Measurements from ENCODE around the gene SLC38A9.

The SLC38A9 gene

DNA sequence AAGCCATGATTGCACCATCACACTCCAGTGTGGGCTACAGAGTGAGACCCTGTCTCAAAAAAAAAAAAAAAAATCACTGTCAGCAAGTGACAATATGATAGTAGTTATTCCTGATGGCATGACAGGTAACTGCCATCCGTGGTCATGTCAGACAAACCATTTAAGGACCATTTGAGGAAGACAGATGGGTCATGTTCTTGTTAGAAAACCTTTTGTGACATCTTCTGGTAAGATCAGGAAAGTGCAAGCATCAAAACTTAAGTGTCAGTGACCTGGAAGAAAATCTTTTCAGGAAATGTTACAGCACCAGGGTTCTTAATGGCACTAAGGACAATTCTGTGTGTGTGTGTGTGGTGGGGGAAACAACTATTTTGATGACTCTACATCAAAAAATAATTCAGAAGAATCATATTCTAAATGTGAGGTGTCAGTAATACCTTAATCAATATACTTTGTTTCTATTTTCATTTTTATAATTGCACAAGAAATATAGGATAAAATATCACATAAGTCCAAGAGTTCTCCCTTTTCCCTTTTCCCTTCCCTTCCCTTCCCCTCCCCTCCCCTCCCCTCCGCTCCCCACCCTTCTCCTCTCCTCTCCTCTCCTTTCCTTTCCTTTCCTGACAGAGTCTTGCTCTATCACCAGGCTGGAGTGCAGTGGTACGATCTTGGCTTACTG is 17.8 kb downstream of the SLC38A9 start:
- H3K27me3 ChIP-seq, result no peaks in the 10 kb centered on the region
- no peaks in the 10 kb centered on the region for H3K4me1 ChIP-seq (ENCODE audit: control insufficient read depth in 1 of 2, insufficient read depth in 1 of 2, low read depth in 1 of 2, low read length in 1 of 2)
- H3K4me3 ChIP-seq (ENCODE audit: low read depth in 1 of 2, low read length in 1 of 2), result no peak overlapping the region
- no peaks in the 10 kb centered on the region for H3K9me3 ChIP-seq
- H3K27ac ChIP-seq, result no peak overlapping the region
- TF ChIP-seq, protein P1, sequence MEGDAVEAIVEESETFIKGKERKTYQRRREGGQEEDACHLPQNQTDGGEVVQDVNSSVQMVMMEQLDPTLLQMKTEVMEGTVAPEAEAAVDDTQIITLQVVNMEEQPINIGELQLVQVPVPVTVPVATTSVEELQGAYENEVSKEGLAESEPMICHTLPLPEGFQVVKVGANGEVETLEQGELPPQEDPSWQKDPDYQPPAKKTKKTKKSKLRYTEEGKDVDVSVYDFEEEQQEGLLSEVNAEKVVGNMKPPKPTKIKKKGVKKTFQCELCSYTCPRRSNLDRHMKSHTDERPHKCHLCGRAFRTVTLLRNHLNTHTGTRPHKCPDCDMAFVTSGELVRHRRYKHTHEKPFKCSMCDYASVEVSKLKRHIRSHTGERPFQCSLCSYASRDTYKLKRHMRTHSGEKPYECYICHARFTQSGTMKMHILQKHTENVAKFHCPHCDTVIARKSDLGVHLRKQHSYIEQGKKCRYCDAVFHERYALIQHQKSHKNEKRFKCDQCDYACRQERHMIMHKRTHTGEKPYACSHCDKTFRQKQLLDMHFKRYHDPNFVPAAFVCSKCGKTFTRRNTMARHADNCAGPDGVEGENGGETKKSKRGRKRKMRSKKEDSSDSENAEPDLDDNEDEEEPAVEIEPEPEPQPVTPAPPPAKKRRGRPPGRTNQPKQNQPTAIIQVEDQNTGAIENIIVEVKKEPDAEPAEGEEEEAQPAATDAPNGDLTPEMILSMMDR (IDR thresholded peaks at IDR 0.05), result no peak
- no peaks in the 10 kb centered on the region for H3K36me3 ChIP-seq

DNA sequence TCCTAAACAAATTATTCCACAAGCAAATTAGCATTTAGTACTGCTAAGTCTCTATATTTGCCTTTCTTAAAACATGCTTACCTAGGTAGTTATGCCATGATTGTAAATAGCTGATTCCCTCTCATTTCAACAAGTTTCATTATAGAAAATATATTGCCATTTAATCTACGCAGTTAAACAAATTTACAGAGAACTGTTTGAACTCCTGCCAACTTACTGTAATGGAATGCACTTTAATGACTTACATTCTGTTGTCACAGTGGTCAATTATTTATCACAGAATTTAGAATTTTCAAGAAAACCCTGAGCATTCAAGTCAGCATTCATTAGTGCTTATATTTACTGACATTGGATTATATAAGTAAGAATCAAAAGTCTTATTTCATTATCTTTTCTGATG is 19.6 kb downstream of the SLC38A9 start:
- TF ChIP-seq, protein P1 (IDR thresholded peaks at IDR 0.05), result no peak
- no peaks in the 10 kb centered on the region for H3K9me3 ChIP-seq

DNA sequence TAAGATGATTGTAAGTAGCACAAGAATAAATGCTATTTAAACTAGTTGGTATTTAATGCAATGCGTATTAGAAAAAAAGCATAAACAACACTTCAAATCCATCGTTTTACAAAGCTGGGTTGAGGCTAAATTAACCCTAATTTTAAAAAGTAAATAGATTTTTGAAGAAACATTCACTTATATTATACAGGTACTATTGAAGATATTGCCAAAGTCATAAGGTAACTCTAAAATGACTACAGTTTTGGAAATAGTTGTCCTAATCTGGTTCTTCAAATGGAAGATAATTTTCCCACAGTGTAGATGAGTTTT is 20.1 kb downstream of the SLC38A9 start:
- Histone ChIP-seq H3K27ac (no peak overlapping the region), H3K36me3 (no peaks in the 10 kb centered on the region), H3K4me1 (ENCODE audit: control insufficient read depth in 1 of 2, insufficient read depth in 1 of 2, low read depth in 1 of 2, low read length in 1 of 2) (no peaks in the 10 kb centered on the region), H3K27me3 (no peaks in the 10 kb centered on the region), H3K4me3 (ENCODE audit: low read depth in 1 of 2, low read length in 1 of 2) (no peak overlapping the region), H3K9me3 (no peaks in the 10 kb centered on the region)
- TF ChIP-seq, protein P1 (IDR thresholded peaks at IDR 0.05), result no peak

More for the DNA sequence above, 19.6 kb downstream of the SLC38A9 start:
- Histone ChIP-seq H3K4me1 (ENCODE audit: control insufficient read depth in 1 of 2, insufficient read depth in 1 of 2, low read depth in 1 of 2, low read length in 1 of 2) (no peaks in the 10 kb centered on the region), H3K27ac (no peak overlapping the region), H3K36me3 (no peaks in the 10 kb centered on the region), H3K27me3 (no peaks in the 10 kb centered on the region), H3K4me3 (ENCODE audit: low read depth in 1 of 2, low read length in 1 of 2) (no peak overlapping the region)

DNA sequence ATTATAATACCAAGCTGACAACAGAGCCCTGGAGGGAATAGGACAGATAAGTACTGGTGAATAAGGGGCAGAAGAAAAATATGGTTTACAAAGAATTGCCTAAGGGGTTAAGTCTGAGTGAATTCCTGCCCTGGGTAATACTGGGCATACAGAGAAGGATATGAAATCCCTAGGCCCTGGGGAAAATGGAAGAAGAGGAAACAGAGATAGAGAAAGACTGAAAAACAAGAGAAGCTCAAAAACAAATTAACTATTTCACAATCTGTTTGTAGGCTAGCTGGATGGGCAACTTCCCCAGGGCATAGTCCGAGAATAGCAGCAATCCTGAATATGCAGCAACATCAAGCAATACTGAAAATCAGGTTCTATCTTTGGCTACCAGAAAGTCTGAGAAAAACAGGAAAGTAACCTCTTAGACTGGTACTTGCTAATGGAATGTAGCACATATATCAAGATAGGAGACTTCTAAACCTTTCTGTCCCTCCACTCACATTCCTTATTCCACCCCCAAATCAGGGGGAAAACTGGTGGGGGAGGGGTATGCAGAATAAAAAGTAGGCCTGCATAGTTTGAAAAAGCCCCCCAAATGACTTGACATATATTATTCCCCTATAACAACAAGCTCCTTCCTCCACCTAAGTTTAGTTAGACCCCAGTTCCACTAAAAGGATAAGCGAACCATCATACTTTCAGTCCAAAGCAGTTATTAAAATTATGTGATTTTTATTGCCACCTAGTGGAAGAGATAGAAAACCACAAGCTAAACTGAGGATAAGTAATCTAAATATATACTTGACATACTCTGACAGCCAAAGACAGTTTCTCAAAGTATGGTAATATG is 20.6 kb downstream of the SLC38A9 start:
- no peak overlapping the region for H3K4me3 ChIP-seq (ENCODE audit: low read depth in 1 of 2, low read length in 1 of 2)
- TF ChIP-seq, protein P1 (IDR thresholded peaks at IDR 0.05), result no peak
- H3K27me3 ChIP-seq, result no peaks in the 10 kb centered on the region
- no peaks in the 10 kb centered on the region for H3K36me3 ChIP-seq
- no peaks in the 10 kb centered on the region for H3K4me1 ChIP-seq (ENCODE audit: control insufficient read depth in 1 of 2, insufficient read depth in 1 of 2, low read depth in 1 of 2, low read length in 1 of 2)
- H3K27ac ChIP-seq, result no peak overlapping the region
- H3K9me3 ChIP-seq, result no peaks in the 10 kb centered on the region

DNA sequence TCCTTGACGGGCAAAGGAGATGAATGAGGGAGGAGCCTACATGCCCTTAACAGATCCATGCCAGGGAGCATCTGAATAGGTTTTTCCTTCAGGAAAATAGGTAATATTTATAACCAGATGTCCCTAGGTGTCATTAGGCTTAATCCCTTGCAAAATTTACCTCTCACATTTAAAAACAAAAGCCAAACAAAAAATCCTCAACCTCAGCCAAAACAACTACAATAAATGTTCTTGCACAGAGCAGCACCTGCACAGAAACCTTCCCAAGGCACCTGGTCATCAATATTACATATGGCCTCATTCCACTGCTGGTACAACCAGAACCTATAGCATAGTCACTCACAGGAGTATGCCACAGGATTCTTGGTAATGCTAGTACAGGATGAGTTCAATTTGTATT is 30.1 kb downstream of the SLC38A9 start:
- TF ChIP-seq, protein P1 (IDR thresholded peaks at IDR 0.05), result no peak
- no peaks in the 10 kb centered on the region for H3K36me3 ChIP-seq
- H3K9me3 ChIP-seq, result no peaks in the 10 kb centered on the region

More for the DNA sequence above, 30.1 kb downstream of the SLC38A9 start:
- Histone ChIP-seq H3K4me1 (ENCODE audit: control insufficient read depth in 1 of 2, insufficient read depth in 1 of 2, low read depth in 1 of 2, low read length in 1 of 2) (no peaks in the 10 kb centered on the region), H3K27ac (no peak overlapping the region), H3K27me3 (no peaks in the 10 kb centered on the region), H3K4me3 (ENCODE audit: low read depth in 1 of 2, low read length in 1 of 2) (no peak overlapping the region)

Data from neutrophil (primary cell).